ACC112 (cell line): ENCODE results near the gene ANKRD11.
"Not testable (repeated sequence)": the region's sequence is repeated elsewhere in the genome, so short reads cannot be mapped to it uniquely, and the experiment has no call there.

ENCODE experiments used
- H2AFZ ChIP-seq: fragments of 200-600 bp; sonication (generic); one replicate; pipeline ENCODE4 v1.6.0; 2017; ENCODE audit warnings: antibody characterized with exemption, low read length; ENCODE audit not compliant: unreplicated experiment
- H3K27ac ChIP-seq: fragments of 200-600 bp; sonication (generic); 2 replicates; pipeline ENCODE4 v1.5.1; 2014; ENCODE audit warnings: low read depth, mild to moderate bottlenecking, antibody characterized with exemption, low read length, moderate library complexity
- H3K27me3 ChIP-seq: fragments of 200-600 bp; sonication (generic); 2 replicates; pipeline ENCODE4 v1.6.1; 2014; ENCODE audit warnings: mild to moderate bottlenecking, antibody characterized with exemption, low read length, moderate library complexity, mixed read lengths; ENCODE audit not compliant: insufficient read depth
- H3K36me3 ChIP-seq: fragments of 200-600 bp; sonication (generic); 2 replicates; pipeline ENCODE4 v1.6.1; 2016; ENCODE audit warnings: mild to moderate bottlenecking, antibody characterized with exemption, low read length, moderate library complexity, mixed read lengths; ENCODE audit not compliant: insufficient read depth
- H3K4me1 ChIP-seq: fragments of 200-600 bp; sonication (generic); one replicate; pipeline ENCODE4 v1.6.1; 2016; ENCODE audit warnings: low read length, mixed read lengths; ENCODE audit not compliant: insufficient read depth, unreplicated experiment, control insufficient read depth
- H3K4me3 ChIP-seq: fragments of 200-600 bp; sonication (generic); 2 replicates; pipeline ENCODE4 v1.5.1; 2014; ENCODE audit warnings: mild to moderate bottlenecking, low read depth, low read length
- H3K79me2 ChIP-seq: fragments of 200-600 bp; sonication (generic); one replicate; pipeline ENCODE4 v1.6.0; 2016; ENCODE audit warnings: low read length; ENCODE audit not compliant: control insufficient read depth, unreplicated experiment, insufficient read depth

The ANKRD11 gene

DNA sequence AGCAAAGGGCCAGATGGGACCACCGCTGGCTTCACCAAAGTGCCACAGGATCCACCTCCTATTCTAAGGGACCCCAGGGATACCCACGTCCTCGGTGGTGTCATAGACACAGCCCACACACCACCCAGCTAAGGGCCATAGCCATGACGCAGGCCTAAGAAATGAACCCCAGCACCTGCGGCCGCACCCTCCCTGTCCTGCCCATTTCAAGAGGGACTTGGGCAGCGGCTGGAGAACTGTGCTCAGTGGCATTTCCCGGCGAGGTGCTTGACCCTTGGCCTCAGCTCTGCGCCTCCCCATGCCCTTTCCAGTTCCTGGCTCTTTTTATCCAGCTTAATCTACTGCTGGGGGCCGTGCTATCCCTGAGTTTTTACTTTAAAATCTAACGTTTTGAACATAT lies 245.6 kb downstream of the ANKRD11 start:
- Histone ChIP-seq H3K36me3 (no peaks in the 10 kb centered on the region), H2AFZ (no peak overlapping the region), H3K79me2 (no peaks in the 10 kb centered on the region), H3K4me3 (no peak overlapping the region), H3K27me3 (no peaks in the 10 kb centered on the region), H3K27ac (no peak overlapping the region), H3K4me1 (no peaks in the 10 kb centered on the region)

DNA sequence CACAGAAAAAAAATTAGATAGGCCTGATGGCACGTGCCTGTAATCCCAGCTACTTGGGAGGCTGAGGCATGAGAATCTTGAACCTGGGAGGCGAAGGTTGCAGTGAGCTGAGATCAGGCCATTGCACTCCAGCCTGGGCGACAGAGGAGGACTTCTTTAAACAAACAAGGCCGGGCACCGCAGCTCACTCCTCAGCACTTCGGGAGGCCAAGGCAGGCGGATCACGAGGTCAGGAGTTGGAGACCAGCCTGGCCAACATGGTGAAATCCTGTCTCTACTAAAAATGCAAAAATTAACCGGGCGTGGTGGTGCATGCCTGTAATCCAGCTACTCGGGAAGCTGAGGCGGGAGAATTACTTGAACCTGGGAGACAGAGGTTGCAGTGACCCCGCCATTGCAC lies 246.1 kb downstream of the ANKRD11 start:
- not testable (repeated sequence) for H3K27me3 ChIP-seq, H3K4me3 ChIP-seq, H3K27ac ChIP-seq, H3K79me2 ChIP-seq, H2AFZ ChIP-seq, H3K36me3 ChIP-seq, H3K4me1 ChIP-seq

DNA sequence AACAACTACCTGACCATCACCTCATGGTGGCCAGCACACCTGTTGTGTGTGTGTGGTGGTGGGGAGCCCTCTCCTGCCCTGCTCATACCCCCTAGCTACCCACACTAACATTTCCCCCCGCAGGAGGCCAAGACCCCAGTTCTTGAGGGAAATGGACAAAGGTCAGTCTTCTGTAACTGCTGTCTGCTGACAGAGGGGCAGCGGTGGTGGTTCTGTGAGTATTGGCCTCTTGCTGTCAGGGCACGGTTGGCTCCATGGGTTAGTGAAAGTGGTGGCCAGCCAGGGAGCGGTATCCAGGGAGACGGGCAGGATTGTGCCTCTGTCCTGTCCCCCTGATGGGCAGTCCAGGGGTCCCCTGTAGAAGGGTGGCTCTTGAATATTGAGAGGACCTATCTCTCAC lies 246.7 kb downstream of the ANKRD11 start:
- Histone ChIP-seq H3K4me3 (no peak overlapping the region), H3K4me1 (no peaks in the 10 kb centered on the region), H3K27me3 (no peaks in the 10 kb centered on the region), H2AFZ (no peak overlapping the region), H3K27ac (no peak overlapping the region), H3K79me2 (no peaks in the 10 kb centered on the region), H3K36me3 (no peaks in the 10 kb centered on the region)

DNA sequence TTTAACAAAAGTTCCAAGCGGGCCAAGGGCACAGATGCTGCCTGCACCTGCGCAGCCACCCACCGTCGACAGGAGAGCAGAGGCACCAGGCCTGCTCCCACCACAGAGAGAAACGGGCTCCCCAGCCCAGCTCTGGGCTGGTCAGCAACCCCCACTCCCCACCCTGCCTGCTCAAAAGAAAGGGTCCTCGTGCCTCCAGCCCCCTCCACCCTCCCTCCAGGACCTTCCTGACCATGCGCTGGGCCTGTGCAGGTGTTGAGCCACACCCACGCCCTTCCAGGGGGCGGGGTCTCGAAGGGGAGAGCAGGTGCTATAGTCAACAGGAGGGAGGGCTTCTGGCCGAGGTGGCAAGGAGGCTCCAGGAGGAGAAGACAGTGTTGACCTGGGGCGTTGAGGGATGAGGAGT lies 247.6 kb downstream of the ANKRD11 start:
- H3K4me1 ChIP-seq: no peaks in the 10 kb centered on the region
- no peak overlapping the region for H3K27ac ChIP-seq
- no peaks in the 10 kb centered on the region for H3K79me2 ChIP-seq
- no peak overlapping the region for H2AFZ ChIP-seq
- no peaks in the 10 kb centered on the region for H3K27me3 ChIP-seq
- no peak overlapping the region for H3K4me3 ChIP-seq
- no peaks in the 10 kb centered on the region for H3K36me3 ChIP-seq

DNA sequence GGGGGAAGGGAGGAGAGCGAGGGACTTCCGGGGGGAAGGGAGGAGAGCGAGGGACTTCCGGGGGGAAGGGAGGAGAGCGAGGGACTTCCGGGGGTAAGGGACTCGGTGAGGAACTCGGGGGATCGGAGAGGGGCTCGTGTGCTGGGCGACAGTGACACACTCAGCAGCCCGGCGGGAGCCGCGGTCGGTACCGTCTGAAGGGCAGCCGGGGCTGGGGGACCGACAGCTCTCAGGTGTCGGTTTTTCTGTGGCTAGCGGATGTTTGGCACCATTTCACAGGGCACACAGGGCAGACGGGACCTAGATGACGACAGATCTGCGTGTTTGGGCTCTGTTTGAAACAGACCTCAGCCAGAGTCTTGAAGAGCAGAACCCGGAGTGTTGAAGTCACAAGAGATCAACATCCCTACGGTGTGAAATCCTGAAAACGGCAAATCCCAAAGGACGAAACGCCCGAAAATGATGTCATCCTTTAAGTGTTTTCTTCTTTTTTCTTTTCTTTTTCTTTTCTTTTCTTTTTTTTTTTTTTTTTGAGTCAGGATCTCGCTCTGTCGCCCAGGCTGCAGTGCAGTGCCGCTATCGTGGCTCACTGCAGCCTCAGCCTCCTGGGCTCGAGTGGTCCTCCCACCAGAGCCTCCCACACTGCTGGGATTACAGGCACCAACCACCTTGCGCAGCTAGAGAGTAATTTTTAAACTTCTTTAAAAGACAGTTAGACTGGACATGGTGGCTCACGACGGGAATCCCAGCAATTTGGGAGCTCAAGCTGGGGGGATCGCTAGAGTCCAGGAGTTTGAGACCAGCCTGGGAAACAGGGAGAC lies 249.0 kb downstream of the ANKRD11 start:
- Histone ChIP-seq H3K4me3 (peak overlapping the region; percentile 81), H3K27ac (peak overlapping the region; percentile 87), H2AFZ (no peak overlapping the region), H3K27me3 (no peaks in the 10 kb centered on the region), H3K4me1 (no peaks in the 10 kb centered on the region), H3K36me3 (no peaks in the 10 kb centered on the region), H3K79me2 (no peaks in the 10 kb centered on the region)

DNA sequence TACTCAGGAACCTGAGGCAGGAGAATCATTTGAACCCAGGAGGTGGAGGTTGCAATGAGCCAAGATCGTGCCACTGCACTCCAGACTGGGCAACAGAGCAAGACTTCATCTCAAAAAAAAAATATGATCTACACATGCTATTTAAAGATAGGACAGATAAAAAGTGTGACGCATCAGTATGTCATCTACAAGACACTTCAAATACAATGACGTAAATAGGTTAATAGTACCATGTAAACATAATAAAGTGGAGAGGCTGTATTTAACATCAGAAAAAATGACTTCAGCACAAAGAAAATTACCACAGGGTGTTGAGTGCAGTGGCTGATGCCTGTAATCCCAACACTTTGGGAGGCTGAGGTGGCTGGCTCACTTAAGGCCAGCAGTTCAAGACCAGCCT lies 252.6 kb downstream of the ANKRD11 start:
- no peaks in the 10 kb centered on the region for H3K4me1 ChIP-seq
- H3K27me3 ChIP-seq: no peaks in the 10 kb centered on the region
- H2AFZ ChIP-seq: no peak overlapping the region
- no peaks in the 10 kb centered on the region for H3K79me2 ChIP-seq
- peaks cover 24% of the 10 kb centered on the region for H3K36me3 ChIP-seq
- no peak overlapping the region for H3K4me3 ChIP-seq
- no peak overlapping the region for H3K27ac ChIP-seq

DNA sequence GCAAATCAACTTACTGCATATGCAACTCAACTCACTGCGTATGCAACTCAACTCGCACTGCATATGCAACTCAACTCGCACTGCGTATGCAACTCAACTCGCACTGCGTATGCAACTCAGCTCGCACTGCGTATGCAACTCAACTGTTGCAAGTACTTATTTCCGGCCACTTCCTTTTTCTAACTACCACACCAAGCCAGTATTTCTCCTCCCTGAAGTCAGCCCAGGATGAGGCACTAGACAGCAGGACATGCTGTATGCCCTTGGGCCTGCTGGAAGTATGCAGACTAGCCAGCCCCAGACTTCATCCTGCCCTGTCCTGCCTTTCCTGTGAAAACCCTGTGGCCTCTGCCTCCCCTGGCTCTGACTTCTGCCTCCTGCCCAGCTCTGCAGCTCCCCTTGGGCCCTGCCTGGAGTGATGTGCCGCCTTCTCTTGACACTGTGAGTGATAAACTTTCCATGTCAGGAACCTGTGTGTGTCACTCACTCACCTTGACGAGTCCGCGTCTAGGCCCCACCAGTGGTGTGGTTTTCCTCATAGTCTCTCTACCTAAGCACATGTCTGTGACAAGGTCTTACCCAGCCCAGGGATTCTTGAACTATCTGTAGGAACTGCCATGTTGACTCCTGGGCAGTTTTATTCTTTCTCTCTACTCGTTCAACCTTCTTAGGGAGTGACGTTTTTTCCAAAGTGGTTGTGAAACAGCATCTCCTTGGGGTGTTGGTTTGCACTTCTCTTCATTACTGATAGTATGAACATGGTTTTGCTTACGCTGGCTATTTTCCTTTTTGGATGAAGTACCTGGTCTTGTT lies 256.5 kb downstream of the ANKRD11 start:
- no peaks in the 10 kb centered on the region for H3K27me3 ChIP-seq
- no peaks in the 10 kb centered on the region for H3K79me2 ChIP-seq
- no peaks in the 10 kb centered on the region for H3K4me1 ChIP-seq
- no peak overlapping the region for H2AFZ ChIP-seq
- peaks cover 63% of the 10 kb centered on the region for H3K36me3 ChIP-seq
- no peak overlapping the region for H3K27ac ChIP-seq
- no peak overlapping the region for H3K4me3 ChIP-seq

DNA sequence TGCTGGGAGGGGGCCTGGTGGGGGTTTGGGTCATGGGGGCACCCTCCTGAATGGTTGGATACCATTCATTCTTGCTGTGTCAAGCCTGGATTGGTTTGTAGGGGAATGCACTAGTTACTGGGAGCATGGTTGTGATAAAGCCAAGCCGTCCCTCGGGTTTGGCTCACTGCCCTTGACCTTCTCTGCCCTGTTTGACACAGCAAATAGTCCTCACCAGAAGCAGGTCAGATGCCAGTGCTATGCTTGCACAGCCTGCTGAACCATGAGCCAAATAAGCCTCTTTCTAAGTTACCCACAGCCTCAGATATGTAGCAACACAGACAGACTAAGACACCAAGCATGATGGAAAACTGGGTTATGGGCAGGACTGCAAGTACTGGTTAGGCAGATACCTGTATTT lies 258.3 kb downstream of the ANKRD11 start:
- peaks cover 80% of the 10 kb centered on the region for H3K36me3 ChIP-seq

DNA sequence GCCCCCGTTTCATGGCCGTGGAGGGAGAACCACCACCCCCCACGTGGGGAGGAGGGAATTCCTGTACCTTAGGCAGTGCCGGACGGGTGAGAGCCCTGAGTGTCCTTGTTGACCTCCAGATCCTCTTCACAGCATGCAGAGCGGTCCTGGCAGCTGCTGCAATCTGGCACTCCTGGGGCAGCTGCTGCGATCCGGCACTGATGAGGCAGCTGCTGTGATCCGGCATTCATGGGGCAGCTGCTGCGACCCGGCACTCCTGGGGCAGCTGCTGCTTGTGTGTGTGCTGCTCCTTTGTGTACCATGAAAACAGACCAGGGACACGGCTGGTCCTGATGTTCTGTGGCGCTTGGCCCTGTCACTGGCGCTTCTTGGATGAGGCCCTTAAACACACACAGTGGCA lies 260.1 kb downstream of the ANKRD11 start:
- Histone ChIP-seq H3K36me3 (peaks cover 94% of the 10 kb centered on the region), H3K4me3 (no peak overlapping the region), H3K79me2 (no peaks in the 10 kb centered on the region), H2AFZ (no peak overlapping the region), H3K27me3 (no peaks in the 10 kb centered on the region), H3K4me1 (no peaks in the 10 kb centered on the region), H3K27ac (no peak overlapping the region)

More for the DNA sequence above, 258.3 kb downstream of the ANKRD11 start:
- Histone ChIP-seq H3K4me3 (no peak overlapping the region), H3K4me1 (no peaks in the 10 kb centered on the region), H3K27ac (no peak overlapping the region), H3K79me2 (no peaks in the 10 kb centered on the region), H2AFZ (no peak overlapping the region), H3K27me3 (no peaks in the 10 kb centered on the region)

DNA sequence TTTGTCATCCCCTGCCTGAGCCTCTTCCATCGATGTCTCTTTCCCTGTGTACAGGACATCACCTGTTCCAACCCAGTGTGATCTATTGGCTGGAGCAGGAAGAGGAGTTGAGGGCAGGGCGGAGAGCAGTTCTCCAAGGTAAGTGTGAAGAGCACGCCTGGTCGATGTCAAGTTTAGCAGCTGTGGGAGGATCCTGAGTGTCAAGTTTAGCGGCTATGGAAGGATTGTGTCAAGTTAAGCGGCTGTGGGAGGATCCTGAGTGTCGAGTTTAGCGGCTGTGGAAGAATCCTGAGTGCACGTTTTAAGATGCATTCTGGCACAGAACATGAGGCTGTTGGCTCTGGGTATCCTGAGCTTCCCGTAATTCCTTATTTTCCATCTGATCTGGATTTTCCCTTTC lies 265.7 kb downstream of the ANKRD11 start:
- no peak overlapping the region for H2AFZ ChIP-seq
- H3K36me3 ChIP-seq: peaks cover 87% of the 10 kb centered on the region
- no peak overlapping the region for H3K4me3 ChIP-seq
- H3K79me2 ChIP-seq: peaks cover 13% of the 10 kb centered on the region
- no peaks in the 10 kb centered on the region for H3K4me1 ChIP-seq
- no peaks in the 10 kb centered on the region for H3K27me3 ChIP-seq
- no peak overlapping the region for H3K27ac ChIP-seq

DNA sequence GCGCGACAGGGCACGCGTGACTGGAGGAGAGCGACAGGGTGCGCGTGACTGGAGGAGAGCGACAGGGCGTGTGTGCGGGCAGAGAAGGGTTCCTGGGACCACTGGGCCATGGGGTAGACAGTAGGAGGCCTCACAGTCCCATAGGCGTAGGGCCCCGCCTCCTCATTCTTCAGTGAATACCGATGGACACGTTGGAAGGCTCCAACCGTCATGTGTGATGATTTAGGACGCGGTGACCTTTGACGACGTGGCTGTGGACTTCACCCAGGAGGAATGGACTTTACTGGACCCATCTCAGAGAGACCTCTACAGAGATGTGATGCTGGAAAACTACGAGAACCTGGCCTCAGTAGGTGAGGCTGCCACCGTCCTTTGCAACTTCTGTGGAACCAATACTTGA lies 267.4 kb downstream of the ANKRD11 start:
- Histone ChIP-seq H3K36me3 (peaks cover 69% of the 10 kb centered on the region), H2AFZ (no peak overlapping the region), H3K27me3 (no peaks in the 10 kb centered on the region), H3K4me1 (no peaks in the 10 kb centered on the region), H3K4me3 (no peak overlapping the region), H3K27ac (no peak overlapping the region), H3K79me2 (peaks cover 27% of the 10 kb centered on the region)
